ENCODE data around the gene RAB13. TPM values are rescaled to one million over a fixed set of nuclear protein-coding genes. Genes with fewer than 3 reads are reported as not detected.
A peak's percentile ranks its signal among the peaks of the same experiment; 100 is the strongest.

Gene RAB13
- total RNA-seq, 1 donor from 2014 or later, result 10.0 TPM

DNA sequence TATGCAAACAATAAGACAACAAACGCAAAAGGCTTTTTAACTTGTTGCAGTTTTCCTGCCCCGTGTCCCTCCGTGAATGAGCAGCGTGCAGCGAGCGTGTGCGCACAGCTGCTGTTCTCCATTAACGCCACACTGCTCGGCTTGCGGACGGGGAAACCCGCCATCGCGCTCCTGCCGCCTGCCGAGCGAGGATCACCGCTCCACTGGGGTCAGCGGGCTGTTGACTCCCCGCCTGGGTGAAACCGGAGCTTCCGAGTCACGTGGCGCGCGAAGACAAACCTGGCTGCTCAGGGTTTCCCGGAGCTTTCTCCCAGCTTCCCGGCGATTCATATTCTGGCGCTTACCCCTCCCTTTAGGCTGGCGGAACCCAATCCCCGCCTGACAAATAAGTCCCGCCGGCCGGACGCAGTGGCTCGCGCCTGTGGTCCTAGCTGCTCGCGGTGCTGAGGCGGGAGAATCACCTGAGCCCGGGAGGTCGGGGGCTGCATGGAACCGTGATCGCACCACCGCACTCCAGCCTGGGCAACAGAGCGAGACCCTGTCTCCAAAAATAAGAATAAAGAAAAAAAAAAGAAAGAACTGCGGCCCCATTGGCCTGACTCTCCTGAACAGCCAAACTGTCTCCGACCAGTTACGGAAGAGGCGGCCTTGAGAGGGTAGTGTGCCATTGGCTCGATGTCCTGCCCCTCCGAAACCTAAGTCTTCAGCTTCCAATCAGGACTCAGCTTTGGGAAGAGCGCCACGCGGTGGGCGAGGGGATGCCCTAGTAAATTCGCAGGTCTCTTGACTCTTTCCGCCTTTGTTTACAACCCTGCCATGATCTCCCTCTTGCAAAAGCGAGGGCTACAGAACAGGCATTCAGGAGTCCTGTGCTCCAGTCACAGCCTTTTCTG is 18.8 kb downstream of the RAB13 start, which contains the start of gene CREB3L4:
Gene CREB3L4, plus strand, starts transcription at position 796 of the 893 bp plus-strand sequence. CDS start 624 bp downstream, outside the sequence.
- no peaks in the 10 kb centered on the region for H3K27me3 ChIP-seq
- intact Hi-C loops (cut with DNase I), result loop anchor here (1.0 kb wide), 3 partner anchors 10 to 21 kb away; partner anchors contain the start of genes DENND4B, JTB and RAB13
- H3K9me3 ChIP-seq, result no peaks in the 10 kb centered on the region
- TF ChIP-seq, protein P1, sequence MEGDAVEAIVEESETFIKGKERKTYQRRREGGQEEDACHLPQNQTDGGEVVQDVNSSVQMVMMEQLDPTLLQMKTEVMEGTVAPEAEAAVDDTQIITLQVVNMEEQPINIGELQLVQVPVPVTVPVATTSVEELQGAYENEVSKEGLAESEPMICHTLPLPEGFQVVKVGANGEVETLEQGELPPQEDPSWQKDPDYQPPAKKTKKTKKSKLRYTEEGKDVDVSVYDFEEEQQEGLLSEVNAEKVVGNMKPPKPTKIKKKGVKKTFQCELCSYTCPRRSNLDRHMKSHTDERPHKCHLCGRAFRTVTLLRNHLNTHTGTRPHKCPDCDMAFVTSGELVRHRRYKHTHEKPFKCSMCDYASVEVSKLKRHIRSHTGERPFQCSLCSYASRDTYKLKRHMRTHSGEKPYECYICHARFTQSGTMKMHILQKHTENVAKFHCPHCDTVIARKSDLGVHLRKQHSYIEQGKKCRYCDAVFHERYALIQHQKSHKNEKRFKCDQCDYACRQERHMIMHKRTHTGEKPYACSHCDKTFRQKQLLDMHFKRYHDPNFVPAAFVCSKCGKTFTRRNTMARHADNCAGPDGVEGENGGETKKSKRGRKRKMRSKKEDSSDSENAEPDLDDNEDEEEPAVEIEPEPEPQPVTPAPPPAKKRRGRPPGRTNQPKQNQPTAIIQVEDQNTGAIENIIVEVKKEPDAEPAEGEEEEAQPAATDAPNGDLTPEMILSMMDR (IDR thresholded peaks at IDR 0.05), result peak; percentile 6 to 43 (median 43)
- H3K36me3 ChIP-seq, result no peaks in the 10 kb centered on the region
- DNase-seq (ENCODE audit: low spot score in 2 of 2), result peak; percentile 73 to 96
- H3K27ac ChIP-seq, result peak within 1 kb of the TSS; percentile 80 to 85
- H3K4me1 ChIP-seq, result peaks cover 9 to 20% of the 10 kb centered on the region in 2 donors
- H3K4me3 ChIP-seq, result peak within 1 kb of the TSS; percentile 62 to 69

DNA sequence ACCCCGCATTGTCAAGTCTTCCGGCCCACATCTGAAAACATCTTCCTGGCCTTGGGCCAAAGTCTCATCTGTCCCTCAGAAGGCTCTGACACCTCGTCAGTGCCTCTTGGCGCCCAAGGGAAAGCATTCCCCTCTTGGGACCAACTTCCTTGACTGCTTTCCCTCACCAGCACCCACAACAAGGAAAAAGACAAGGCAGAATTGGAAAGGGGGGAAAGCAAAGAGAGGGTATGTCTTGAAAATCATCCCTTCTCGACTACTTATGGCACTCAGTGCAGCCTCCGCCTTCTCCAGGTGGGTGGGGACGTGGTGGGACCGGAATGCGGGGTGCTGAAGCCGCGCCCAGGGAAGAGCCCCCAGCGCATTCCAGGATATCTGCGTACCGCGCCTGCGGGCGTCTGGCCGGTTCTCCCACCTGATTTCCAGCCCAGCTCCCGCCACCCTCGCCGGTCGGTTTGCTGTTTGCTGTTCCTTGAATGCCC is 22.2 kb downstream of the RAB13 start:
- Histone ChIP-seq H3K9me3 (no peaks in the 10 kb centered on the region), H3K4me1 (peaks cover 18 to 35% of the 10 kb centered on the region in 2 donors), H3K27ac (peak overlapping the region; percentile 91 to 96), H3K27me3 (no peaks in the 10 kb centered on the region), H3K36me3 (peaks cover 10 to 14% of the 10 kb centered on the region in 2 donors), H3K4me3 (peak overlapping the region; percentile 65 to 75)
- no peak for DNase-seq (ENCODE audit: low spot score in 2 of 2)
- TF ChIP-seq, protein P1 (IDR thresholded peaks at IDR 0.05), result no peak
- intact Hi-C loops (cut with DNase I), result loop anchor here (1.0 to 5.0 kb wide), 3 partner anchors 22 to 292 kb away; partner anchors contain the start of genes GATAD2B, ILF2 and RAB13

DNA sequence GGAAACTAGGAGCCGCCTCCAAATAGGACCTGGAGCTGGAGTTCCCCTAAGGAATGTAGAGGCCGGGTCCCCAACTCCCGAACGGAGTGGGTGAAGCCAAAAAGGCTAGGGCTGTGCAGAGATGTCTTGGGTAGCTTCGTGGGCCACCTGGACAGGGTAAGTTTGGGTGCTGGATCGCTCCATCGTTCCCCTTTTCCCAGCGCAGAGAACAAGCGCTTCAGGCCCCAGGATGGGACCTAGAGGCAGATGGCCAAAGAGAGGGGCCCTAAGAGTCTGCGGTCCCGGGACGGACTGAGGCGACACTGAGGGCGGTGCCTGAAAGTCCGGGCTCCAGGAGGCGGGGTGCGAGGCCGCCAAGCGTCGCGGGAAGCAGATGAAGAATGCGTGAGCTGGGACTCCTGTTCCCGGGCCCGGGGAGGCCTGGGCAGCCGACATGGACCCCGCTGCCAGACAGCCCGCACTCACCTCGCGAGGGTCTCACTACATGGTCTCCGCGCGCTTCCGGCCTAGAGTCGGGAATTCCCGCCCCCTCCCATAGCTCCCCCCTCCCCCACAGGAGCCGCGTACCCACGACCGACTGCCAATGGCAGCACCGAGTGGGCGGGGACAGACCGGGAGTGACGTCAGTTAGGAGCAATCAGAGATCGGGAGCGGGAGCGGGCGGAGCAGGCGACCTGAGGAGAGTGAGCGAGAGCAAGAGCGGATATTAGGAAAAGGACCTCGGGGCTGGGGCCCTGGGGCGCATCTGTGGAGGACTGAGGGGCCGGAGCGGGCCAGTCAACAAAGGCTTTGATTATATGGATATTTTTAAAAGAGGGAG is 22.9 kb downstream of the RAB13 start, which contains the start of gene SLC39A1:
Gene SLC39A1, minus strand, starts transcription at position 508 of the 820 bp plus-strand sequence. CDS start 822 bp downstream, outside the sequence.
- Histone ChIP-seq H3K9me3 (no peaks in the 10 kb centered on the region), H3K36me3 (peaks cover 10 to 14% of the 10 kb centered on the region in 2 donors), H3K4me1 (peaks cover 18 to 34% of the 10 kb centered on the region in 2 donors), H3K4me3 (peak within 1 kb of the TSS; percentile 65 to 75), H3K27me3 (no peaks in the 10 kb centered on the region), H3K27ac (peak within 1 kb of the TSS; percentile 91 to 96)
- TF ChIP-seq, protein P1 (IDR thresholded peaks at IDR 0.05), result no peak
- DNase-seq (ENCODE audit: low spot score in 2 of 2), result peak; percentile 97 to 99
- intact Hi-C loops (cut with DNase I), result loop anchor here (1.0 to 5.0 kb wide), 3 partner anchors 23 to 291 kb away; partner anchors contain the start of genes GATAD2B, ILF2 and RAB13

DNA sequence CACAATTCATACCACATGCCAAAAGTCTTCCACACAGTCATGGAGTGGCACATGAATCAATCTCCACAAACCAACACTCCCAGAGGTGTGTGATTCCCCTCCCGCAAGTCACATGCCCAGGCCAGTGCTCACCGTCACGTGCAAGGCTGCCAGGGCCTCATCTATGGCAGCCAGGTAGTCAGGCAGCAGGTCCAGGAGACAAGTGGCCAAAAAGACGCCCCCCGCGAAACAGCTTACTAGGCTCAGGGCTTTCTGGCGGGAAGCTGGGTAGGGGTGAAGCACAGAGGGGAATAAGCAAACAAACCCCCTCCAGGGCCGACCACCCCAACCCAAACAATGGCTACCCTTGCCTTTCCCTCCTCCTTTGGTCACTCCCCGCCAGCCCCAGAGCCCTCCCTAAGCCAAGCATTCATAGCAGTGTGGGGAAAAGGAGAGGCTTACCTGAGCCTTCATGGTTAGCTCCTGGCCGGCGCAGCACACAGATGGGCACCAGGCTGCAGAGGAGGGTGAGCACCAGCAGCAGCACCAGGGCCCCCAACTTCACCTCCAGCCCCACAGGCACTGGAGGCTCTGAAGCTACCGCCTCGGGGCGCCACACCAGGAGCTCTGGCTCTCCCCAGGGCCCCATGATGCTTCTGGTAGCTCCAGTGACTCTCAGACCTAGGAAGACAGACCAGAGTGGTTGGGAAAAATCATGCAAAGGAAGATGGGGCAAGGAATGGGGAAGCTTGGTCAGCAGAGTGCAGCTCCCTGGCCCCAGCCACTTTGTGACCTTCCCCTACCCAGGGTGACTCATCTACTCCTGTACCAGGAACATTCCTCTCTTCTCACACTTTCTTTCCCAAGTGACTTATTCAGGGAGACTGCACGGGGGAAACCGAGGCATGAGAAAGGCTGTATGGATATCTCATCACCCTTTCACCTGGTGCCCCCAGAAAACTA is 23.8 kb downstream of the RAB13 start:
- DNase-seq (ENCODE audit: low spot score in 2 of 2), result peak in 1 of 2 donors; percentile 79

More for the DNA sequence above, 23.8 kb downstream of the RAB13 start:
- H3K27ac ChIP-seq, result peak overlapping the region; percentile 91 to 96
- intact Hi-C loops (cut with DNase I), result loop anchor here (1.0 to 5.0 kb wide), 3 partner anchors 24 to 290 kb away; partner anchors contain the start of genes GATAD2B, ILF2 and RAB13
- H3K27me3 ChIP-seq, result no peaks in the 10 kb centered on the region
- H3K4me1 ChIP-seq, result peaks cover 18 to 30% of the 10 kb centered on the region in 2 donors
- H3K9me3 ChIP-seq, result no peaks in the 10 kb centered on the region
- TF ChIP-seq, protein P1 (IDR thresholded peaks at IDR 0.05), result no peak
- H3K4me3 ChIP-seq, result peak overlapping the region; percentile 65 to 75
- H3K36me3 ChIP-seq, result peaks cover 10 to 14% of the 10 kb centered on the region in 2 donors

Measured in ascending aorta (tissue), 2 donors.